Osteoblast (primary cell): ENCODE data around the gene CALHM4. TPM values are rescaled to one million over a fixed set of nuclear protein-coding genes. Genes with fewer than 3 reads are reported as not detected.

Source experiments
- DNase-seq: peaks from one replicate; pipeline ENCODE4 v3.0.0; 2011; ENCODE audit warnings: low spot score, mixed read lengths; ENCODE audit not compliant: insufficient read length; ENCODE audit errors: missing footprints
- H2AFZ ChIP-seq: 2 replicates; pipeline ENCODE4 v1.6.0; 2011; ENCODE audit warnings: mild to moderate bottlenecking, low read length
- H3K27ac ChIP-seq: 2 replicates; pipeline ENCODE4 v1.5.1; 2011; ENCODE audit warnings: mild to moderate bottlenecking, low read depth, low read length, moderate library complexity
- H3K27me3 ChIP-seq: 2 replicates; pipeline ENCODE4 v1.6.0; 2012; ENCODE audit warnings: mild to moderate bottlenecking, control low read depth, inconsistent platforms, low read length, moderate library complexity; ENCODE audit not compliant: insufficient read depth
- H3K36me3 ChIP-seq: 2 replicates; pipeline ENCODE4 v1.5.1; 2011; ENCODE audit warnings: mild to moderate bottlenecking, low read length, control low read depth, moderate library complexity; ENCODE audit not compliant: insufficient read depth
- H3K4me1 ChIP-seq: 2 replicates; pipeline ENCODE4 v1.5.1; 2011; ENCODE audit warnings: mild to moderate bottlenecking, low read length, control low read depth, moderate library complexity; ENCODE audit not compliant: insufficient read depth
- H3K4me2 ChIP-seq: 2 replicates; pipeline ENCODE4 v1.6.0; 2011; ENCODE audit warnings: mild to moderate bottlenecking, low read length; ENCODE audit not compliant: insufficient read depth
- H3K4me3 ChIP-seq: fragments of 200-600 bp; sonication (generic); 3 replicates; pipeline ENCODE4 v1.5.1; 2012; ENCODE audit warnings: mild to moderate bottlenecking, low read length, inconsistent platforms; ENCODE audit not compliant: insufficient read depth
- H3K79me2 ChIP-seq: 2 replicates; pipeline ENCODE4 v1.6.0; 2012; ENCODE audit warnings: mild to moderate bottlenecking, low read length, control low read depth, inconsistent platforms; ENCODE audit not compliant: insufficient read depth
- H3K9me3 ChIP-seq: 2 replicates; pipeline ENCODE4 v1.5.1; 2011; ENCODE audit warnings: low read depth, low read length, control low read depth
- H4K20me1 ChIP-seq: 2 replicates; pipeline ENCODE4 v1.6.0; 2012; ENCODE audit warnings: mild to moderate bottlenecking, low read length, control low read depth; ENCODE audit not compliant: insufficient read depth
- CTCF ChIP-seq: IDR thresholded peaks from 2 replicates; pipeline ENCODE4 v1.5.1; 2011; ENCODE audit warnings: mild to moderate bottlenecking, low read depth, low read length, moderate library complexity; ENCODE audit errors: extremely low read depth
- total RNA-seq: library from RNA; depleted of rRNA; stranded (reverse); fragments of >200 nt; gene quantifications from 2 replicates; pipeline ENCODE4 v1.2.3, GENCODE V29; 2012

The CALHM4 gene
- total RNA-seq, 1 donor, result not detected

GRCh38 chr6:116560130-116560529 lies 6.6 kb downstream of the CALHM4 start:
- no peak for TF ChIP-seq CTCF
- Histone ChIP-seq H4K20me1 (no peaks in the 10 kb centered on the region), H3K9me3 (no peaks in the 10 kb centered on the region), H3K27me3 (no peaks in the 10 kb centered on the region), H3K4me1 (peaks cover 49% of the 10 kb centered on the region), H3K36me3 (no peaks in the 10 kb centered on the region), H3K27ac (no peak overlapping the region), H2AFZ (peak overlapping the region; percentile 50), H3K4me3 (no peak overlapping the region), H3K4me2 (no peak overlapping the region), H3K79me2 (no peaks in the 10 kb centered on the region)
- DNase-seq, result no peak

- Histone ChIP-seq H3K36me3 (no peaks in the 10 kb centered on the region), H3K4me1 (peaks cover 46% of the 10 kb centered on the region), H3K27ac (no peak overlapping the region), H4K20me1 (no peaks in the 10 kb centered on the region), H3K79me2 (no peaks in the 10 kb centered on the region), H3K4me3 (peak overlapping the region; percentile 46), H3K4me2 (peak overlapping the region; percentile 61), H3K27me3 (no peaks in the 10 kb centered on the region), H2AFZ (peak overlapping the region; percentile 77), H3K9me3 (no peaks in the 10 kb centered on the region)
- peak; percentile 95 for TF ChIP-seq CTCF
- DNase-seq, result peak; percentile 81
Measured at GRCh38 chr6:116561377-116562018, 7.9 kb downstream of the CALHM4 start.

- Histone ChIP-seq H3K4me3 (no peak overlapping the region), H3K27me3 (no peaks in the 10 kb centered on the region), H3K4me2 (no peak overlapping the region), H3K27ac (no peak overlapping the region), H2AFZ (no peak overlapping the region), H3K4me1 (peaks cover 40% of the 10 kb centered on the region), H3K36me3 (no peaks in the 10 kb centered on the region), H4K20me1 (no peaks in the 10 kb centered on the region), H3K79me2 (no peaks in the 10 kb centered on the region), H3K9me3 (no peaks in the 10 kb centered on the region)
- no peak for TF ChIP-seq CTCF
- no peak for DNase-seq
Measured at GRCh38 chr6:116562019-116562403, 8.5 kb downstream of the CALHM4 start.

GRCh38 chr6:116562614-116563013 lies 9.1 kb downstream of the CALHM4 start:
- Histone ChIP-seq H4K20me1 (no peaks in the 10 kb centered on the region), H3K4me2 (no peak overlapping the region), H3K9me3 (no peaks in the 10 kb centered on the region), H3K79me2 (no peaks in the 10 kb centered on the region), H2AFZ (peak overlapping the region; percentile 33), H3K4me1 (peaks cover 34% of the 10 kb centered on the region), H3K27ac (no peak overlapping the region), H3K4me3 (no peak overlapping the region), H3K36me3 (no peaks in the 10 kb centered on the region), H3K27me3 (no peaks in the 10 kb centered on the region)
- TF ChIP-seq CTCF, result no peak
- DNase-seq, result no peak
